ENCODE data around the gene MPO.

MPO gene

DNA sequence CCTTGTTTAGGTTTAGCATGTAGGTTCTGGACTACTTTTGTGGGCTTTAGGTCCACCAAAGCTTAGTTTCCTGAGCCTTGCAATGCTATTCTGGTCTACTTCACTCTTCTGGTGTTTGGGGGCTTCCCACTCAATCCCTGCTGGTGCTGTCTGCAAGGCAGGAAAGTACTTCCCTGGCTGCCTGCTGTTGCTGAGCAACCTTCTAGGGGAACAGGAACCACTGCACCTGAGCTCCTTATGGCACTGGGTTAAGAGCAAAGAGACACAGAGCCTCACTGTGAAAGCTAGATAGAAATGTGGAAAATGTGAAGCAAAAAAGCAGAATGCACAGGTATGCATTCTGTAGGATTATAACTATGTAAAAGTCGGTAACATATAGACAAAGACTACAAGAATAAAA, 17.0 kb downstream of the MPO start:
- no peak for DNase-seq (ENCODE audit: low spot score)

DNA sequence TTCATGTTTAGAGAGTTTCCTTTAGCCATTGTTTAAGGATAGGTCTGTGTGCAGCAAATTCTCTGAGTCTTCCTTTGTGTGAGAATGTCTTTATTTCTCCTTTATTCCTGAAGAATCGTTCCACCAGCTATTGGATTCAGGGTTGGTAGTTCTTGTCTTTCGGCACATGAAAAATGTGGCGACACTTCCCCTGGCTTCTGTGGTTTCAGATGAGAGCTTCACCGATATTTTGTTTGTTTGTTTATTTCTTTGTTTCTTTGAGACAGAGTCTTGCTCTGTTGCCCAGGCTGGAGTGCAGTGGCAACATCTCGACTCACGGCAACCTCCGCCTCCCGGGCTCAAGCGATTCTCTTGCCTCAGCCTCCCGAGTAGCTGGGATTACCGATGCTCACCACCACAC, 18.6 kb downstream of the MPO start:
- DNase-seq (ENCODE audit: low spot score): no peak

DNA sequence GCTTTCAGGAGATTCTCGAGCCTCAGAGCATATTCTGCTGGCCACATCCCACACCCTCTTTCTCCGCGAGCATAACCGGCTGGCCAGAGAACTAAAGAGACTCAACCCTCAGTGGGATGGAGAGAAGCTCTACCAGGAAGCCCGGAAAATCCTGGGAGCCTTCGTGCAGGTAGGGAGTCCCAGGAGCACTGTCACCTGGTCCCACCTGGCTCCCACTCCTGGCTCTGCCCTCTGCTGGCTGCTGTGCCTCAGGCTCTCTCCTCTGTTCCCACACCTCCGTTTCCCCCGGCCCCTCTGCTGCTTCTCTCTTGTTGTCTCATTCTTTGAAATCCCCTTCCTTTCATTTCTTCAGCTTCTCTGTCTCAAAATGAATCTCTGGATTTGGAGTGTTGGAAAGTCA, 25.9 kb downstream of the MPO start:
- DNase-seq (ENCODE audit: low spot score): no peak

DNA sequence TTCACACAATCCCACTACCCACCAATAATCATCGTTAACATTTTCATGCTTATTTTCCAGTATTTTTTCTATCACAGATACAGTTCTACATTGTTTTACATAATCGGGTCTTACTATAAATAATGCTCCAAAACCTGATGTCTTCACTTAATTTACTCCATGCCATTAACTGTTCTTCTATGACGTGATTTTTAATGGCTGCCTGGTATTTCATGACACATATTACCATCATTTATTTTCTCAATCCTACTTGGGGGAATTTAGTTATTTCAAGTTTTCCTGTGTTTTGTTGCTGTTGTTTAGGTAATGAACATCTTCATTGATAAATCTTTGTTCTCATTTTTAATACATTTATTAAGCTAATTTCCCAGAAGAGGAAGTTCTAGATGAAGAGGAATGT, 27.7 kb downstream of the MPO start:
- DNase-seq (ENCODE audit: low spot score): no peak

DNA sequence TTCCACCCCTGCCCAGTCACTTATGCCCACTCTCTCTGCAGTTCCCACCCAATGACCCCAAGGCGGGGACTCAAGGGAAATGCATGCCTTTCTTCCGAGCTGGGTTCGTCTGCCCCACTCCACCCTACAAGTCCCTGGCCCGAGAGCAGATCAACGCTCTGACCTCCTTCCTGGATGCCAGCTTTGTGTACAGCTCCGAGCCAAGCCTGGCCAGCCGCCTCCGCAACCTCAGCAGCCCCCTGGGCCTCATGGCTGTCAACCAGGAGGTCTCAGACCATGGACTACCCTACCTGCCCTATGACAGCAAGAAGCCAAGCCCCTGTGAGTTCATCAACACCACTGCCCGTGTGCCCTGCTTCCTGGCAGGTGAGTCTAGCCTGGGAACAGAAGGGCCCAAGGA, 28.6 kb downstream of the MPO start:
- no peak for DNase-seq (ENCODE audit: low spot score)

DNA sequence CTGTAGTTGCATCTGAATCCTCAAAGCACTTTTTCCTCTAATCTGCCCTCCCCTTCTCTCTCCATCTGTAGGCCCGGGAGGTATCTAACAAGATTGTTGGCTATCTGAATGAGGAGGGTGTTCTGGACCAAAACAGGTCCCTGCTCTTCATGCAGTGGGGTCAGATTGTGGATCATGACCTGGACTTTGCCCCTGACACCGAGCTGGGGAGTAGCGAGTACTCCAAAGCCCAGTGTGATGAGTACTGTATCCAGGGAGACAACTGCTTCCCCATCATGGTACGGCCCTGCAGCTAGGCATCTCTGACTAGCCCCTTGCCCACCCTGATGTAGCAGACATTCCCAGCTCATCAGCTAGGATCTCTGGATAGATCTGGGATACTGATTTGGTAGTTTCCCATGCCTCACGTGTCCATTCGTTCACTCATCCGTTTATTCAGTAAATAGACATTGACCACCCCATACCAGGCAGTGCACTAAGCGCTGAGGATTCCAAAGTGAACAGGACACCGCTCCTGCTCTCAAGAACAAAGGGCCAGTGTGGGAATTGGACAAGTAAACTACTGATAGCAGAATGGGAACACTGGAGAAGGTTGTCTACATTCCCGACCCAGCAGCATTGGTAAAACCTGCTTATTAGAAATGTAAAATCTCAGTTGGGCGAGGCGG, 30.3 kb downstream of the MPO start:
- DNase-seq (ENCODE audit: low spot score): no peak

DNA sequence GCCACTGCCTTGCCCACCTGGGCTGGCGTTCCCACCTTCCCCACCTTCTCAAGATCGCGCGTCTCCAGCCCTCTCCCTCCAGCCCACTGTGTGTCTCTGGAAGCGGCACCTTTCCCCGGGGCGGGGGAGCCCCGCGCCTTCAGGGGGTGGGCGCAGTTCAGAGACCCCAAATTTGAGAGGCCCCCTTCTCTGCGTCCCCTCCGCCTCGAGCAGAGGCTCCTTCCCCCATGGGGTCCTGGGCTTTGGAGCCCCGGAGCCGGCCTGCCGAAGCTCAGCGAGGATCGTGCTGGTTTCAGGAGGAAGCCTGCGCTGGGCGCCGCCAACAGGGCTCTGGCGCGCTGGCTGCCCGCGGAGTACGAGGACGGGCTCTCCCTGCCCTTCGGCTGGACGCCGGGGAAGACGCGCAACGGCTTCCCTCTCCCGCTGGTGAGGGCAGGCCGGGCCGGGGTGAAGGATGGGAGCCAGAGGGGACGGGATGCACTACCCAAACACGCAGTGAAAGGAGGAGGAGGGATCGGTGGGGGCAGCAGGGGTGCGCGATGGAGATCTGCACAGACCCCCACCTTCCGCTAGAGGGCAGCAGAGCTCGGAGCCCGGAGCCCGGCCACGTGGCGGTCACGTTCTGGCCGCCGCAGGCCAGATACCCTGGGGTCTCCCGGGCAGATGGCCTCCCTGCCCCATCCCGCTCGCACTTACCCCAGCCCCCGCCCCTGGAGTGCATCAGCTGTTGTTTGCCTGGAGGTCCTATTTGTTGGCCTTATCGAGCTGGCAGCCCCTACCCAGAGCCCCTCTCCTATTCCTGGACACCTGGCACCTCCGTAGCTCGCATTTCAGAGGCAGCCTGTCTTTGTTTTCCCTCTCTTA, 31.2 kb downstream of the MPO start:
- peak; percentile 11 for DNase-seq (ENCODE audit: low spot score)

DNA sequence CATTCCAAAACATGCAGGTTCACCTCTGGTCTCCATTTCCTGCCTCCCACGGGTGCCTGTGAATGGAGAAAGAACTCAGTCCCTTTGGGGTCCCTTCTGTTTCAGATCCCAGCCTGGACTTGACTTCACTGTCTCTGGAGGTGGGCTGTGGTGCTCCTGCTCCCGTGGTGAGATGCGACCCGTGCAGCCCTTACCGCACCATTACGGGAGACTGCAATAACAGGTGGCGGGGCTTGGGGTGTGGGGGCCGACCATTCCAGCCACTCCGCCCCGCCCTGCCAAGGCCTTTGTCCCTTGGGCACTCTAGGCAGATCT, 31.8 kb downstream of the MPO start:
- DNase-seq (ENCODE audit: low spot score): no peak

DNA sequence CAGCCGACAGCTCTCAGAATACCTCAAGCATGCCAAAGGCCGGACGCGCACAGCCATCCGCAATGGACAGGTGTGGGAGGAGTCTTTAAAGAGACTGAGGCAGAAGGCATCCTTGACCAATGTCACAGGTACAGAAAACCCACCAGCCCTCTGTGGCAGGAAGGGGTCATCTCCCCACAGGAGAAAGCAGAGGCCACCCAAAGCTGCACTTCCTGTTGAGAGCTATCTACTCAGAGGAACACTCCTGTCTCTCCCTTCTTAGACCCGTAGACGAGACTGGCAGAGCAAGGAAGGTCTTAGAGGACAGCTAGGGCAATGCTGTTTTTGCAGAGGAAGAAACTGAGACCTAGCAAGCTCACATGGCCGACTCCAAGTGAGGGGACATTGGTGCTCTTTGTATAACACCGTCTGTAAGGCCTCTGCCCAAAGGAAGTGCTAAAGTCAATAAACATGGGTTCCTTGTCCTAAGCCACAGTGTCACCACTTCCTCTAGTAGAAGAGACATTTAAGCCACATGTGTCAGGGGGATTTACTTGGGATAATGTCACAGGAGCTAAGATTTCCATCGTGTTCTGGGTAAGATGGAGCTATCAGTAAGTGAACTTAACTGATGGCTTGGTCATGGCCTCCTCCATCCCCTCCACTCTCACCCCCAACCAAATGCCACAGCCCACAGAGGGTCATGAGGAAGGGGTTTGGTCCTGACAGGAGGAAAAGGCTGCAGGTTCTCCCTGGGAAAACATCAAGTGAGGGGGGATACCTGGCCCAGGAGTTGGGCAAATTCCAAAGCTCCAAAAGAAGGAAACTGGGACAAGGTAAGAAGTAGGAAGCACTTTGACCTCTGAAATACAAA, 33.0 kb downstream of the MPO start:
- DNase-seq (ENCODE audit: low spot score): no peak

DNA sequence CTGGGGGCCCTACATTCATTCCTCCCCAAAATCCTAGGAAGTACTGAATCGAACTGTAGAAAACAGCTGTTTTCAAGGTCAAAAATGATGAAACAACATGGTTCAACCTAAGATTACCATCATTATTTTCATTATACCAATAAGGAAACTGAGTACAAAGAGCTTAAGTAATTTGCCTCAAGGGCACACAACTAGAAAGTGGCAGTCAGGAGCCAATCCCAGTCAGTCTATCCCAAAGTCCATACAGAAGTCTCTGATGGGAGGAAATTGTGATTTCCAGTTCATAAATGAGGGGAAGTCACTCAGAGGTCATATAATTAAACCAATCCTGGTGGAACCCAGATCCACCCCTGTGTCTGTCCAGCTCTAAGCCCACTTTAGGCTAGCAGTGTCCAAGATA, 34.0 kb downstream of the MPO start:
- DNase-seq (ENCODE audit: low spot score): no peak

DNA sequence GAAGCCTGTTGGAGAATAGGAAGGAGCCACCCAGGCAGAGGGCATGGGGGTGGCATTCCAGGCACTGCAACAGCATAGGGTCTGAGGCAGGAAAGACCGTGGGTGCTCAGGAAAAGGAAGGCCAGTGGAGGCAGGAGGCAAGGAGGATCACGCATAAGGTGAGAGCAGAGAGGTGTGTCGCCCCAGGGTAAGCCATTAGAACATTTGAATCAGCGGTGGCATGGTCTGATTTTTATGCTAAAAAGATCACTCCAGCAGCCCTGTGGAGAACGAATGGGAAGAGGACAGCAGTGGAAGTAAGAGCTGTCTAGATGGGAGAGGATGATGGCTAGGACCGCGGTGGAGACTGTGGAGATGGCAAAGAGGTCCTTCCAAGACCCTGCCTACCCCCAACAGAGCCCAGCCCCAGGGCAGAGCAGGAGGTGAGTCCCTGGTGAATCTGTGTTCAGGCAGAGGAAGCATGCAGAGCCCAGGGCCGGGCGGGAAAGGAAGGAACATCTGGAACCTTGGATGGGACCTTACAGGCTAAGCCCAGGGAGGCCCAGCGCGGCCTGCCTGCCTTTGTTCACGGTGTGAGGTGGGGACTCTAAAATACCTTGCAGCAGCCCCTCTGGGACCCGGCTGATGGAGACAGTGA, 34.5 kb downstream of the MPO start:
- no peak for DNase-seq (ENCODE audit: low spot score)

DNA sequence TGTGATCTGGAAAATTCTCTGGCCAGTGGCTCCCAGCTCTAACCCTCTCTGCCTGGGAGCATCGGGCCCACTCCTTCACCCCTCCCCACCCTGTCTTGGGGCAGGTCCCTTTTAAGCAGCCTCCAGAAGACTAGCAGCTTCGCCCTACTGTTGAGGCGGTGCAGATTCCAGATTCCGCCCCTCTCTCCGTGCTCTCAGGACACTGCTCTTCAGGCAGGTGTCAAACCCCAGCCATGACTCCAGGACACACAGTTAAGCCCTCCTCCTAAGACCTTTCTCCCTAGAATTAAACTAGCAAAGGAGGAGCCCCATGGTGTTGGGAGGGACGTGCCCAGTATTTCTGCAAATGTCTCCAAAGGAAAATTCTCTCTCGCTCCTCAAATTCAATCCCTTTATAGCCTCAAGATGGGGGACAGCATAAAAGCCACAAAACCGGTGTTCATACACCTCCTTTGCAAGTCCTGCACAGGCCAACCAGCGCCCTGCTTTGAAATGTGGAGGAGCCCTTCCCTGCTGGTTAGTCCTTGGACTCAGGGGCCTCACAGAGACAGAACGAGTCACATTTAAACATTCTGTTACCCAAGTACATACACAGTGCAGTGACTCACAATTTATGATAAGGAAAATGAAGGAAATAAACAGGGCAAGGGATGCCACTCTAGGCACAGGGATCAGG, 35.2 kb downstream of the MPO start:
- no peak for DNase-seq (ENCODE audit: low spot score)

DNA sequence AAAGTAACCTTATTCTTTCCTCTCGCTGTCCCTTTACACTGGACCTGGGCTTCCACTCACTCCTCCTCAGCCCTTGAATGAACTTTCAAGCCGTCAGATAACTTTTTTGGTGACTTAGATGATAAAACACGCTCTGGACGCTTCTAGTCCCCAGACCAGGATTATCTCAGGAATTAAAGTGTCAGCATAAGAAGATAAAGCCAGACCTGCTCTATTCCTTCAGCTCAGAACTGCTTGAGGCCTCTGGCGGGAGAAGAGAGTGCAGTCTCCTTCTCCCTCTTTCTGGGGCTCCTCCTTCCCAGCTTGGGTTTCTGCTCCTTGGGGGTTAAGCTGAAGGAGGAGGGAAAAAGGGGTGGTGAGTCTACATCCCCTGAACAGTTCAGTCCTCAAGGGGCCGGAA, 35.8 kb downstream of the MPO start:
- no peak for DNase-seq (ENCODE audit: low spot score)

DNA sequence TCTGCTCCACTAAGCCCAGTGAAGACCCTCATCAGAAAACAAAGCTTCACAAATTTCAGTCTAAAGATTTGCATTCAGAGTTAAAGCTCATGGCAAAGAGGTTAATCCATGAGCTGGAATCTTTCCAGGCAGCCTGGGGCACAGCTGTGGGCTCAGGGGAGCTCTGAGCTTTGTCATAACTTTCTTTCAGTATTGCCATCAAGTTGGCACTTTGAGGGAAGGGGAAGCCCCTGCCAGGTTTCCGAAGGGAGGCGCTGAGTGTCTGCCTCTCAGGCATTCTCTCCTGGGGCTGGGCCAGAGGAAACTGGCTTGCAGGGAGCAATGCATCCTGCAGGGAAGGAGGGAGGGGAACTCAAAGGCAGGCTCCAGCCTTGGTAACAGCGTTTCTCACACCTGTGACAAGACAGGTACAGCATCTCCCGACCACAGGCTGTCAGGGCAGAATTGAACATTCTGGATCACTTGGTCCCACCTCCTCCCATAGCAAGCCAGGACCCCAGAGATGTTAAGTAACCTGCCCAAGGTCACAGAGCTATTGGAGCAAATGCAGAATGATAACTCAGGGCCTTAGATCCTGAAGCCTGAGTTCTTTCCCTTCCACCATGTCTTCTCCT, 38.5 kb downstream of the MPO start:
- DNase-seq (ENCODE audit: low spot score): no peak

DNA sequence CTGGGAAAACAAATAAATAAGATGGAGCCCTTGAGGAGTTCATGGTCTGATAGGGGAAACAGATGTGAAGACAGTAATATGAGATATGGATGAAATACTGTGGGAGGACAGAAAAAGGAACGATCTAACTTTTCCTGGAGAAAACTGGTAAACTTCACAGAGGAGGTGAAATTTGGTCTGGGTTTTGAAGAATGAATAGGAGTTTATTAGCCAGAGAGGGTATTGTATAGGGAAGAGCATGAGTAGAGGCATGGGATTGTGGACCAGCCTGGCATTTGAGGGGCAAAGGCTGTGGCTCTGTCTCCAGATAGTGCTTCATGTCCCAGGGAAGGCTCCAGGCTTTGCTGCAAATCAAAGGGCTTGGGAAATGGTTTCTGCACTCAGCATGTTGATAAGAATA, 40.7 kb downstream of the MPO start:
- no peak for DNase-seq (ENCODE audit: low spot score)

DNA sequence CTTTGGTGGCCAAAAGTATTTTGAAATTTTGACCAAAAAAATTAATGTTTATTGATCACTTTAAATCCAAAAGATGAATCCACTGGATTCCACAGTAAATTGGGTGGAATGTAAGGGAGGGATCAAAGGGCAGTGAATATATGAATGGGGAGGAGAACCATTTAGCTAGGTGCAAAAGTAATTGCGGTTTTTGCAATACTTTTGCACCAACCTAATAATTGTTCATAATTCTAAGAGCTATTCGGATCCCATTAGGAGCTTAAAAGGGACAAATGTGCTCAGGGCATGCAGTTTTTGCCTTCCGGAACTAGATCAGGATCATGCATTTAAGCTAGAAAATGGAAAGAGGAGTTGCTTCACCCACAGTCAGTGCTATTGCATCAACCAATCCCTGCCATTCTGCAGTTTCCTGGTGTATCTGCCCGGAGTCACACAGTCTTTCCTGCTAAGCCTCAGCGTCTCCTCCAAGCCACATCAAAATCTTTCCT, 42.5 kb downstream of the MPO start, which contains the start of gene LPO:
Gene LPO, plus strand, starts transcription at position 438 of the 488 bp plus-strand sequence. CDS start 4,396 bp downstream, outside the sequence.
- DNase-seq (ENCODE audit: low spot score): no peak

DNA sequence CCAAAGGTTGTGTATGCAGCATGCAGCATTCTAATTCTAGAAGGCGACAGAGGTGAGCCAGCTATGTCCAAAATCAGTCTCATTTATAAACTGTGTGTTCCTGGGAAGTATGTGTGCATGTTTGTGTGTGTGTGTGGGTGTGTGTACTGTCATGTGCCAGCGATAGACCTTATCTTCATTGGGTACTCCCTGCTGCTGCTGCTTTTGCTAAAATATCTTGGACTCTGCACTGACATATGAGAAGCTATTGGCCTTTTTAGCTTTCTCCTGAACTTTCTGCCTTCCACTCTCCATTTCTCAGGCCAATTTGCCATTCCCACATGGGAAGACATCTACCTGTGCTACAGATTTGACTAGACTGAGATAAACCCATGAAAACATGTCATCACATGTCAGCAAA, 44.3 kb downstream of the MPO start:
- DNase-seq (ENCODE audit: low spot score): no peak

DNA sequence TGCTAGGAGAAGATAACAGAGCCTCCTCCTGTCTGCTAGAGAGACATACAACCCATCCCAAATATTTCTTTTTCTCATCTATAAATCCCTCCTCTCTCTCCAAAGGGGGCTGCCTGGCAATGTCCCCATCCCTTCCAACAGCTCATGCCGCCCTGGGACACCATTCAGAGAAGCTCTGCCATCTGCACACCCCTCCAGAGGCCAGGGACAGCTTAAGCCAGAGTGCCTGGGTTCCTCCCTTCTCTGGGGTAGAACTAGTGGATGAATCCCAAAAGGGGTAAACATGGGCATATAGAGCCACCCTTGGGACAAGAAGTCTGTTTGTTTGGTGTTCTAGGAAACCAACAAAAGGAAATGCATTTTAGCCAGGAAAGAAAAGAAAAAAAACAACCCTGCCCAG, 44.9 kb downstream of the MPO start:
- no peak for DNase-seq (ENCODE audit: low spot score)

DNA sequence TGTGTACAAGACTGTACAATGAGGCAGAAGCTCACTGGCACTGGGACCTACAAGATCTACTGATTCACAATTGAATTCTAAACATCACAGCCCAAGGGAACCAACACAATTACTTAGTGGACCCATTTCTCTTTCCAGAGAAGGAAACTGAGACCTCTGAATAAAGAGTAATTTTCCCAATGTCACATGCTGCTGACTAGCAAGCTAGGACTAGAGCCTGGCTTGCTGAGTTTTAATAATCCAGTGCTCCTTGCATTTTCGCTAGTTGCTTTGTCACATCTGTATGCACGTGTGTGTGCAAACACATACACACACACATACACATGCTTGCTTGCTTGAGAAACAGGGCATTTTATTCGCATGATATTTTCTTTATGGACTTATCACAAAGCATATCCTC, 46.2 kb downstream of the MPO start:
- DNase-seq (ENCODE audit: low spot score): no peak

DNA sequence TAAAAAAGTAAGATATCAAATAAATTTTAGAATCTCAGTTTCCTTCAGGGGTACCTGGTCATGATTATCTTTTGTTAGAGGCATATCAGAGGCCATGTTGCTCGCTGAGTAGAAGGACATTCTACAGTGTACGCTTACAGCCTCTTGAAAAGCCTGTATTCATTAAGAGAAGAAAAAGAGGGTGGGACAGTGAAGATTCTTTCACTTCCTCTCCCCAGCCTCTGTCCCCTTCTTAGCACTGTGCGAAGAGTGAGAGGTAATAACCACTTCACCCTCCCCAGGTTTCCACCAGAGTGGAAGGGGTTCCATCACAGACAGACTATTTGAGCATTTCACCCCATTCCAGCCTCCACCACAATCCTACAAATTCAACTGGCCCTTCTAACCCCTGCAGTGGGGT, 47.2 kb downstream of the MPO start:
- DNase-seq (ENCODE audit: low spot score): no peak

DNA sequence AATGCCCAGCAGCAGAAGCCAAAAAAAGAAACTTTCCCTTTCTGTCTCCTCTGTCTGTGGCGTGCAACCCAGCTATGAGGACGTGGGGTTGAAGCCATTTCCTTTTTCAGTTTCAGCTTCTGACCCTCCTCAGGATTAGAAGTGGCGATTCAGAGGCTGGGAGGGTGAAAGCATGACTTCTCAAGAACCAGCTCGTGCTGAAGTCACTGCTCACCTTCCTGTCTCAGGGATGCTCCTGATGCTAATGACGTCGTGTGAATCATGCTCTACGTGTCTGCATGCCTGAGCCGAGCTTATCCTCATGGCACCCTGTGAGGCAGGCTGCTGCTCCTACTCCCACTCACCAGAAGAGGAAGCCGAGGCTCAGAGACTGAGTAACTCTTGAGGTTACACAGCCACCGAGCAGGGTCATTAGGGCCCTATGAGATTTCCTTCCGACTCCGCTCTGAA, 48.0 kb downstream of the MPO start:
- no peak for DNase-seq (ENCODE audit: low spot score)

Measured in SW480 (cell line).